IMR-90 (cell line): ENCODE measurements around the gene SOST. TPM values are rescaled to one million over a fixed set of nuclear protein-coding genes. Genes with fewer than 3 reads are reported as not detected.

Source experiments
- ATAC-seq: fragments of 200-7000 bp; cut with Tn5 transposase; 2 replicates; pipeline ENCODE4 v1.9.1; 2020; ENCODE audit warnings: low read depth, mild to moderate bottlenecking, moderate library complexity
- BruUV-seq: library from RNA; stranded (reverse); fragments of 400-500 nt; replicated peaks from 2 replicates; lab custom pipeline; 2021; lab: Mats Ljungman, UMichigan
- CTCF ChIA-PET: fragments of 300-600 bp; formaldehyde crosslinking; extraction: SDS; loops from one replicate; lab custom pipeline; 2021; ENCODE audit warnings: antibody characterized with exemption; lab: Yijun Ruan, JAX
- POLR2A ChIA-PET: fragments of 300-600 bp; sonication (Branson Sonifier 250); formaldehyde crosslinking; loops from one replicate; lab custom pipeline; 2022; ENCODE audit warnings: antibody characterized with exemption; ENCODE audit not compliant: unreplicated experiment; lab: Charles Lee
- DNase-seq: peaks from one replicate; pipeline ENCODE4 v3.0.0; 2013
- H2AFZ ChIP-seq: replicated peaks from 2 replicates; pipeline ENCODE3; 2013; ENCODE audit warnings: low read length, mild to moderate bottlenecking; ENCODE audit not compliant: poor library complexity
- H2AK5ac ChIP-seq: 2 replicates; pipeline ENCODE4 v1.6.1; 2013; ENCODE audit warnings: low read depth, low read length, inconsistent platforms
- H2AK9ac ChIP-seq: replicated peaks from 2 replicates; pipeline ENCODE3; 2013; ENCODE audit warnings: mild to moderate bottlenecking, low read depth, low read length, moderate library complexity; ENCODE audit not compliant: poor library complexity
- H2BK120ac ChIP-seq: 2 replicates; pipeline ENCODE4 v1.6.1; 2013; ENCODE audit warnings: low read depth, low read length, inconsistent platforms
- H2BK15ac ChIP-seq: 3 replicates; pipeline ENCODE4 v1.6.1; 2013; ENCODE audit warnings: low read depth, low read length, inconsistent platforms
- H2BK20ac ChIP-seq: 2 replicates; pipeline ENCODE4 v1.6.1; 2013; ENCODE audit warnings: low read depth, mild to moderate bottlenecking, inconsistent platforms, low read length, moderate library complexity
- H2BK5ac ChIP-seq: 2 replicates; pipeline ENCODE4 v1.6.1; 2013; ENCODE audit warnings: mild to moderate bottlenecking, low read depth, low read length, inconsistent platforms; ENCODE audit not compliant: poor library complexity, severe bottlenecking
- H3K14ac ChIP-seq: replicated peaks from 2 replicates; pipeline ENCODE4 v1.6.1; 2013; ENCODE audit warnings: low read depth, low read length, inconsistent platforms
- H3K18ac ChIP-seq: 2 replicates; pipeline ENCODE4 v1.6.1; 2013; ENCODE audit warnings: low read depth, low read length, control low read depth
- H3K23ac ChIP-seq: 2 replicates; pipeline ENCODE4 v1.6.1; 2013; ENCODE audit warnings: low read depth, low read length, inconsistent platforms
- H3K27ac ChIP-seq: 2 replicates; pipeline ENCODE4 v1.5.1; 2013; ENCODE audit warnings: mild to moderate bottlenecking, control low read depth, low read length; ENCODE audit not compliant: insufficient read depth
- H3K27me3 ChIP-seq: 2 replicates; pipeline ENCODE4 v1.6.1; 2013; ENCODE audit warnings: low read length; ENCODE audit not compliant: control insufficient read depth, insufficient read depth
- H3K36me3 ChIP-seq: 2 replicates; pipeline ENCODE4 v1.6.1; 2013; ENCODE audit warnings: low read length, mixed read lengths; ENCODE audit not compliant: control insufficient read depth, insufficient read depth
- H3K4ac ChIP-seq: 2 replicates; pipeline ENCODE4 v1.6.1; 2013; ENCODE audit warnings: low read depth, low read length, inconsistent platforms
- H3K4me1 ChIP-seq: 2 replicates; pipeline ENCODE4 v1.6.1; 2013; ENCODE audit warnings: low read length, mixed read lengths; ENCODE audit not compliant: control insufficient read depth, insufficient read depth
- H3K4me2 ChIP-seq: 2 replicates; pipeline ENCODE4 v1.6.1; 2013; ENCODE audit warnings: low read depth, mild to moderate bottlenecking, control low read depth, low read length, moderate library complexity
- H3K4me3 ChIP-seq: 2 replicates; pipeline ENCODE4 v1.5.1; 2013; ENCODE audit warnings: low read depth, mild to moderate bottlenecking, control low read depth, low read length, moderate library complexity; ENCODE audit not compliant: insufficient read depth
- H3K56ac ChIP-seq: 2 replicates; pipeline ENCODE4 v1.6.1; 2013; ENCODE audit warnings: low read length, inconsistent platforms; ENCODE audit not compliant: insufficient read depth; ENCODE audit errors: extremely low read depth
- H3K79me1 ChIP-seq, 2 experiments: 2 replicates each; pipeline ENCODE4 v1.6.1; 2013; ENCODE audit warnings: low read length in 2 of 2, inconsistent platforms in 1 of 2, low read depth in 1 of 2
- H3K9ac ChIP-seq: 2 replicates; pipeline ENCODE4 v1.6.1; 2013; ENCODE audit warnings: low read depth, low read length, control low read depth
- H3K9me1 ChIP-seq: 2 replicates; pipeline ENCODE4 v1.6.1; 2013; ENCODE audit warnings: low read length, inconsistent platforms; ENCODE audit not compliant: insufficient read depth
- H3K9me3 ChIP-seq: 2 replicates; pipeline ENCODE4 v1.6.1; 2013; ENCODE audit warnings: low read length; ENCODE audit not compliant: control insufficient read depth, insufficient read depth
- H4K20me1 ChIP-seq: 2 replicates; pipeline ENCODE4 v1.6.1; 2013; ENCODE audit warnings: low read length, inconsistent platforms; ENCODE audit not compliant: insufficient read depth
- H4K5ac ChIP-seq: 2 replicates; pipeline ENCODE4 v1.6.1; 2013; ENCODE audit warnings: mild to moderate bottlenecking, low read depth, low read length, control low read depth
- H4K8ac ChIP-seq, 2 experiments: 2 replicates each; pipeline ENCODE4 v1.6.1; 2013; ENCODE audit warnings: low read depth in 2 of 2, low read length in 2 of 2, control low read depth in 1 of 2, inconsistent platforms in 1 of 2
- H4K91ac ChIP-seq: 2 replicates; pipeline ENCODE4 v1.6.1; 2013; ENCODE audit warnings: low read depth, low read length, inconsistent platforms; ENCODE audit not compliant: insufficient read depth
- BHLHE40 ChIP-seq: fragments of 150-350 bp; IDR thresholded peaks from 2 replicates; pipeline ENCODE4 v1.6.1; 2016; ENCODE audit warnings: mild to moderate bottlenecking, low read depth, low read length
- CHD1 ChIP-seq: IDR thresholded peaks from 2 replicates; pipeline ENCODE4 v1.6.1; 2012; ENCODE audit warnings: low read depth, low read length, improper control_type of control experiment
- CTCF ChIP-seq: conservative IDR thresholded peaks from 2 replicates; pipeline ENCODE4 v1.5.1; 2012; ENCODE audit warnings: mild to moderate bottlenecking, low read depth, low read length, improper control_type of control experiment
- ELK1 ChIP-seq: fragments of 150-350 bp; IDR thresholded peaks from 2 replicates; pipeline ENCODE4 v1.6.1; 2016; ENCODE audit warnings: low read depth, mild to moderate bottlenecking, low read length, moderate library complexity, borderline replicate concordance
- FOS ChIP-seq: fragments of 150-350 bp; IDR thresholded peaks from 2 replicates; pipeline ENCODE4 v1.6.1; 2016; ENCODE audit warnings: low read depth, low read length
- MAFK ChIP-seq: IDR thresholded peaks from 2 replicates; pipeline ENCODE4 v1.6.1; 2012; ENCODE audit warnings: low read depth, low read length, improper control_type of control experiment
- MAZ ChIP-seq: IDR thresholded peaks from 2 replicates; pipeline ENCODE4 v1.6.1; 2012; ENCODE audit warnings: low read depth, mild to moderate bottlenecking, low read length, improper control_type of control experiment, moderate library complexity, borderline replicate concordance
- MXI1 ChIP-seq: IDR thresholded peaks from 2 replicates; pipeline ENCODE4 v1.6.1; 2012; ENCODE audit warnings: low read depth, mild to moderate bottlenecking, low read length, moderate library complexity, borderline replicate concordance
- NFE2L2 ChIP-seq: fragments of 150-350 bp; IDR thresholded peaks from 2 replicates; pipeline ENCODE4 v1.6.1; 2016; ENCODE audit warnings: low read depth, mild to moderate bottlenecking, low read length
- POLR2A ChIP-seq: IDR thresholded peaks from 2 replicates; pipeline ENCODE4 v1.6.1; 2012; ENCODE audit warnings: mild to moderate bottlenecking, low read depth, low read length
- RFX5 ChIP-seq: IDR thresholded peaks from 2 replicates; pipeline ENCODE4 v1.8.0; 2012; ENCODE audit warnings: low read depth, mild to moderate bottlenecking, low read length, moderate library complexity
- SMC3 ChIP-seq: fragments of 150-350 bp; IDR thresholded peaks from 2 replicates; pipeline ENCODE4 v1.6.1; 2016; ENCODE audit warnings: low read depth, mild to moderate bottlenecking, antibody characterized with exemption, low read length, moderate library complexity
- USF2 ChIP-seq: fragments of 150-350 bp; IDR thresholded peaks from 2 replicates; pipeline ENCODE4 v1.6.1; 2017; ENCODE audit warnings: mild to moderate bottlenecking, antibody characterized with exemption, low read length, low read depth
- WGBS, 2 experiments: methylation state at CpG; one replicate each; pipeline versions ENCODE4 v1.1.5 to v1.1.7; 2013; ENCODE audit warnings: missing lambda C conversion rate in 2 of 2; ENCODE audit not compliant: insufficient read length in 1 of 2; ENCODE audit errors: extremely low coverage in 2 of 2; 5-methylcytosine and 5-hydroxymethylcytosine counted together
- dilution Hi-C: fragments of 300-500 bp; cut with HindIII; formaldehyde crosslinking; loops from one replicate; pipeline ENCODE4 v1.14.3; 2018; ENCODE audit warnings: low sequenced_read_pairs; ENCODE audit not compliant: unreplicated experiment
- in situ Hi-C: fragments of 300-500 bp; cut with MboI; formaldehyde crosslinking; loops from 3 replicates; pipeline ENCODE4 v1.14.3; 2019; ENCODE audit warnings: low sequenced_read_pairs, inconsistent platforms, mixed read lengths
- intact Hi-C: fragments of 100-400 bp; cut with micrococcal nuclease; formaldehyde crosslinking; loops from 2 replicates; pipeline ENCODE4 v1.10.0; 2022
- polyA plus RNA-seq, 3 experiments: library from polyadenylated mRNA; depleted of rRNA; stranded (reverse); fragments of >200 nt; gene quantifications; 2 replicates each; pipeline ENCODE4 v1.2.3, GENCODE V29; 2012; ENCODE audit warnings: low replicate concordance in 1 of 3
- total RNA-seq: library from RNA; depleted of rRNA; stranded (reverse); fragments of >200 nt; gene quantifications from 2 replicates; pipeline ENCODE4 v1.2.3, GENCODE V29; 2012

SOST gene
- total and polyA plus RNA-seq, 2 of the 4 experiments (the other 2 are of a cell fraction), result not detected

- no peak overlapping the region for H2BK15ac ChIP-seq
- H3K27ac ChIP-seq, result no peak overlapping the region
- H4K20me1 ChIP-seq, result no peaks in the 10 kb centered on the region
- ChIA-PET POLR2A (no interaction called here), CTCF (no interaction called here)
- no peak overlapping the region for H2AK5ac ChIP-seq
- BruUV-seq, result no TSS peak
- H3K9ac ChIP-seq, result no peak overlapping the region
- H2BK20ac ChIP-seq, result no peak overlapping the region
- H3K14ac ChIP-seq, result no peak overlapping the region
- intact Hi-C loops (no loop called here), dilution Hi-C loops (no loop called here), in situ Hi-C loops (no loop called here)
- no peak overlapping the region for H2BK5ac ChIP-seq
- peaks cover 10% of the 10 kb centered on the region for H3K4me1 ChIP-seq
- H3K27me3 ChIP-seq, result peaks cover 10% of the 10 kb centered on the region
- H2AK9ac ChIP-seq, result no peak overlapping the region
- WGBS, 2 experiments, result 100% methylated on average over 1 of the region's 5 CpGs; no CpG with 5 or more reads in 1 of the 2 experiments
- H3K4me2 ChIP-seq, result no peak overlapping the region
- no peak overlapping the region for H2AFZ ChIP-seq
- H3K9me1 ChIP-seq, result peaks cover 14% of the 10 kb centered on the region
- DNase-seq (no peak), ATAC-seq (no peak)
- no peak overlapping the region for H4K91ac ChIP-seq
- H3K4me3 ChIP-seq, result no peak overlapping the region
- H4K5ac ChIP-seq, result no peak overlapping the region
- H4K8ac ChIP-seq, result no peak overlapping the region
- no peak overlapping the region for H2BK120ac ChIP-seq
- no peak overlapping the region for H3K56ac ChIP-seq
- no peak overlapping the region for H3K4ac ChIP-seq
- H3K79me1 ChIP-seq, result no peaks in the 10 kb centered on the region
- no peaks in the 10 kb centered on the region for H3K36me3 ChIP-seq
- no peak overlapping the region for H3K23ac ChIP-seq
- no peak overlapping the region for H3K18ac ChIP-seq
- no peak for TF ChIP-seq MAFK
- TF ChIP-seq RFX5, result no peak
- TF ChIP-seq POLR2A, result no peak
- no peak for TF ChIP-seq CHD1
- no peak for TF ChIP-seq FOS
- TF ChIP-seq CTCF, result no peak
- TF ChIP-seq BHLHE40, result no peak
- TF ChIP-seq MAZ, result no peak
- no peak for TF ChIP-seq ELK1
- TF ChIP-seq MXI1, result no peak
- TF ChIP-seq SMC3, result no peak
- no peak for TF ChIP-seq USF2
- TF ChIP-seq NFE2L2, result no peak
- no peaks in the 10 kb centered on the region for H3K9me3 ChIP-seq
Observed at GRCh38 chr17:43741636-43742035, 17.0 kb downstream of the SOST start.
